ENCODE measurements around the gene TC2N. TPM values are rescaled to one million over a fixed set of nuclear protein-coding genes. Genes with fewer than 3 reads are reported as not detected.

Gene TC2N
- total and polyA plus RNA-seq, 9 of the 15 experiments (the other 6 are each of a cell fraction or from before 2014, with no cell fraction given), result 2.0 to 12.5 (median 7.3) TPM

- intact Hi-C loops (cut with micrococcal nuclease), result no loop called here
- no peaks in the 10 kb centered on the region for H3K36me3 ChIP-seq (ENCODE audit: control insufficient read depth, insufficient read depth, low read length)
- no peak overlapping the region for H3K27ac ChIP-seq (ENCODE audit: extremely low read depth, low read depth, low read length)
- no peak overlapping the region for H3K4me2 ChIP-seq (ENCODE audit: insufficient read depth, low read length)
- H4K20me1 ChIP-seq (replicated peaks; ENCODE audit: control insufficient read depth, insufficient read depth, low read length), result no peaks in the 10 kb centered on the region
- no TSS peak for BruUV-seq (replicated peaks)
- no peaks in the 10 kb centered on the region for H3K4me1 ChIP-seq (replicated peaks in 1 of 2; ENCODE audit: control insufficient read depth in 2 of 2, insufficient read depth in 2 of 2, low read length in 2 of 2)
- H3K9me1 ChIP-seq (ENCODE audit: control insufficient read depth, insufficient read depth, low read length), result no peaks in the 10 kb centered on the region
- in situ Hi-C loops (cut with MboI), result no loop called here
- DNase-seq (ENCODE audit: extremely low read depth in 1 of 4, low spot score in 3 of 4) (no peak), ATAC-seq (no peak), FAIRE-seq (no peak)
- ChIA-PET POLR2A (no interaction called here), CTCF (ENCODE audit: low intra/inter-chr PET ratio) (no interaction called here)
- no peaks in the 10 kb centered on the region for H3K9me3 ChIP-seq (replicated peaks; ENCODE audit: control insufficient read depth, insufficient read depth, low read depth, low read length)
- H3K9ac ChIP-seq (ENCODE audit: insufficient read depth in 1 of 2, low read depth in 2 of 2, low read length in 2 of 2), result no peak overlapping the region
- H2AFZ ChIP-seq (ENCODE audit: low read depth, low read length), result no peak overlapping the region
- H3K4me3 ChIP-seq, result no peak overlapping the region
- H3K79me2 ChIP-seq (ENCODE audit: control insufficient read depth, insufficient read depth, low read length), result no peaks in the 10 kb centered on the region
- H3K27me3 ChIP-seq (ENCODE audit: control insufficient read depth in 2 of 2, insufficient read depth in 2 of 2, low read length in 2 of 2), result no peaks in the 10 kb centered on the region
- no peak for TF ChIP-seq DEAF1 (CRISPR knock-in tag; IDR thresholded peaks at IDR 0.05)
- TF ChIP-seq ZNF12 (CRISPR knock-in tag; IDR thresholded peaks at IDR 0.05), result no peak
- TF ChIP-seq ESRRB (CRISPR knock-in tag; IDR thresholded peaks at IDR 0.05; ENCODE audit: borderline replicate concordance), result no peak
- no peak for TF ChIP-seq DPF2 (IDR thresholded peaks at IDR 0.05)
- no peak for TF ChIP-seq E2F4 (CRISPR knock-in tag; IDR thresholded peaks at IDR 0.05; ENCODE audit: low read depth)
- TF ChIP-seq ZNF431 (CRISPR knock-in tag; IDR thresholded peaks at IDR 0.05), result no peak
- no peak for TF ChIP-seq ZNF830 (CRISPR knock-in tag; IDR thresholded peaks at IDR 0.05)
- no peak for TF ChIP-seq ELK3 (CRISPR knock-in tag; IDR thresholded peaks at IDR 0.05)
- no peak for TF ChIP-seq TRIM25 (IDR thresholded peaks at IDR 0.05; ENCODE audit: borderline replicate concordance)
- no peak for TF ChIP-seq FOXO4 (CRISPR knock-in tag; IDR thresholded peaks at IDR 0.05)
Observed at GRCh38 chr14:91806716-91807115, 60.6 kb downstream of the TC2N start.
